ENCODE results near the gene TNFRSF19. TPM values are rescaled to one million over a fixed set of nuclear protein-coding genes. Genes with fewer than 3 reads are reported as not detected.
A peak's percentile ranks its signal among the peaks of the same experiment; 100 is the strongest.

TNFRSF19 gene
- total and polyA plus RNA-seq, 2 experiments from 2014 or later, result 19.8 to 25.3 TPM

- no peaks in the 10 kb centered on the region for H4K20me1 ChIP-seq (ENCODE audit: insufficient read depth, poor library complexity, severe bottlenecking)
- H3K27ac ChIP-seq, result no peak overlapping the region
- peaks cover 6% of the 10 kb centered on the region for H3K4me1 ChIP-seq (ENCODE audit: insufficient read depth)
- no peaks in the 10 kb centered on the region for H3K27me3 ChIP-seq
- H3K79me2 ChIP-seq, result no peaks in the 10 kb centered on the region
- no peak overlapping the region for H3K4me2 ChIP-seq
- no peak overlapping the region for H2AFZ ChIP-seq
- no peak overlapping the region for H3K4me3 ChIP-seq
- no peaks in the 10 kb centered on the region for H3K9me2 ChIP-seq (replicated peaks; ENCODE audit: insufficient read depth)
- DNase-seq (ENCODE audit: low spot score), result no peak
- H3K36me3 ChIP-seq (replicated peaks; ENCODE audit: insufficient read depth, low read depth), result no peaks in the 10 kb centered on the region
- WGBS (ENCODE audit: low lambda C conversion rate, missing lambda C conversion rate), result 97% methylated on average over 6 of the region's 6 CpGs
- no peaks in the 10 kb centered on the region for H3K9me3 ChIP-seq (ENCODE audit: low read depth)
- TF ChIP-seq, protein P1, sequence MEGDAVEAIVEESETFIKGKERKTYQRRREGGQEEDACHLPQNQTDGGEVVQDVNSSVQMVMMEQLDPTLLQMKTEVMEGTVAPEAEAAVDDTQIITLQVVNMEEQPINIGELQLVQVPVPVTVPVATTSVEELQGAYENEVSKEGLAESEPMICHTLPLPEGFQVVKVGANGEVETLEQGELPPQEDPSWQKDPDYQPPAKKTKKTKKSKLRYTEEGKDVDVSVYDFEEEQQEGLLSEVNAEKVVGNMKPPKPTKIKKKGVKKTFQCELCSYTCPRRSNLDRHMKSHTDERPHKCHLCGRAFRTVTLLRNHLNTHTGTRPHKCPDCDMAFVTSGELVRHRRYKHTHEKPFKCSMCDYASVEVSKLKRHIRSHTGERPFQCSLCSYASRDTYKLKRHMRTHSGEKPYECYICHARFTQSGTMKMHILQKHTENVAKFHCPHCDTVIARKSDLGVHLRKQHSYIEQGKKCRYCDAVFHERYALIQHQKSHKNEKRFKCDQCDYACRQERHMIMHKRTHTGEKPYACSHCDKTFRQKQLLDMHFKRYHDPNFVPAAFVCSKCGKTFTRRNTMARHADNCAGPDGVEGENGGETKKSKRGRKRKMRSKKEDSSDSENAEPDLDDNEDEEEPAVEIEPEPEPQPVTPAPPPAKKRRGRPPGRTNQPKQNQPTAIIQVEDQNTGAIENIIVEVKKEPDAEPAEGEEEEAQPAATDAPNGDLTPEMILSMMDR (IDR thresholded peaks at IDR 0.05; ENCODE audit: poor library complexity), result peak; percentile 5
- no peak for TF ChIP-seq EZH2 (IDR thresholded peaks at IDR 0.05; ENCODE audit: borderline replicate concordance)
These were observed 97.5 kb downstream of the TNFRSF19 start for GRCh38 chr13:23667750-23668149.

- Histone ChIP-seq H3K4me3 (no peak overlapping the region), H3K79me2 (no peaks in the 10 kb centered on the region), H3K27me3 (no peaks in the 10 kb centered on the region), H3K9me3 (ENCODE audit: low read depth) (no peaks in the 10 kb centered on the region), H3K36me3 (replicated peaks; ENCODE audit: insufficient read depth, low read depth) (no peaks in the 10 kb centered on the region), H3K27ac (no peak overlapping the region), H4K20me1 (ENCODE audit: insufficient read depth, poor library complexity, severe bottlenecking) (no peaks in the 10 kb centered on the region), H2AFZ (no peak overlapping the region), H3K4me2 (no peak overlapping the region), H3K9me2 (replicated peaks; ENCODE audit: insufficient read depth) (no peaks in the 10 kb centered on the region), H3K4me1 (ENCODE audit: insufficient read depth) (peaks cover 6% of the 10 kb centered on the region)
- TF ChIP-seq EZH2phosphoT487 (IDR thresholded peaks at IDR 0.05; ENCODE audit: low read depth, severe bottlenecking, unreplicated experiment) (no peak), EZH2 (IDR thresholded peaks at IDR 0.05; ENCODE audit: borderline replicate concordance) (no peak)
- TF ChIP-seq, protein P1 (IDR thresholded peaks at IDR 0.05; ENCODE audit: poor library complexity), result no peak
- WGBS (ENCODE audit: low lambda C conversion rate, missing lambda C conversion rate), result 95% methylated on average over 9 of the region's 9 CpGs
- DNase-seq (ENCODE audit: low spot score), result no peak
These were observed 98.3 kb downstream of the TNFRSF19 start for GRCh38 chr13:23668562-23668961.

- no peak overlapping the region for H3K4me3 ChIP-seq
- H3K27ac ChIP-seq, result no peak overlapping the region
- 87% methylated on average over 7 of the region's 7 CpGs for WGBS (ENCODE audit: low lambda C conversion rate, missing lambda C conversion rate)
- no peaks in the 10 kb centered on the region for H3K27me3 ChIP-seq
- H3K9me2 ChIP-seq (replicated peaks; ENCODE audit: insufficient read depth), result no peaks in the 10 kb centered on the region
- TF ChIP-seq, protein P1 (IDR thresholded peaks at IDR 0.05; ENCODE audit: poor library complexity), result no peak
- no peak for TF ChIP-seq EZH2 (IDR thresholded peaks at IDR 0.05; ENCODE audit: borderline replicate concordance)
- TF ChIP-seq EZH2phosphoT487 (IDR thresholded peaks at IDR 0.05; ENCODE audit: low read depth, severe bottlenecking, unreplicated experiment), result no peak
- no peak overlapping the region for H2AFZ ChIP-seq
- H3K36me3 ChIP-seq (replicated peaks; ENCODE audit: insufficient read depth, low read depth), result no peaks in the 10 kb centered on the region
- H3K79me2 ChIP-seq, result no peaks in the 10 kb centered on the region
- H3K4me1 ChIP-seq (ENCODE audit: insufficient read depth), result peaks cover 11% of the 10 kb centered on the region
- no peaks in the 10 kb centered on the region for H4K20me1 ChIP-seq (ENCODE audit: insufficient read depth, poor library complexity, severe bottlenecking)
- no peak for DNase-seq (ENCODE audit: low spot score)
- H3K4me2 ChIP-seq, result no peak overlapping the region
- H3K9me3 ChIP-seq (ENCODE audit: low read depth), result no peaks in the 10 kb centered on the region
These were observed 100.6 kb downstream of the TNFRSF19 start for GRCh38 chr13:23670793-23671192.

DNA sequence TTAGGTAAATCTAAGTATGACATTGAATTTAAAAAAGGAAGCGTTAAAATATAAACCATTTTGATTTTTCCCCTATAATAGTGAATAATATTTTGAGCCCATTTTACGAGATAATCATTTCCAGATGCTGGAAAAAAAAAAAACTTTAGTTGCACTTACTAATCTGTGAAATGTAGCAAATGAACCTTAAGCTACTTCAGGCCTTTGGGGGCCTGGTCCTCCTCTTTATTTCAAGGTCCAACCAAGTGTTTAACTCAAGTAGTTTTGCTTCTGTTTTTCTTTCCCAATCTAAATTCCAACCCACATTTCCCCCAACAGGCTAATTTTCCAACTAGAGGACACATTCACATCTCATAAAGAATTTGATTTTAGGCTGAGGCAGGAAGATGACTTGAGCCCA, 101.2 kb downstream of the TNFRSF19 start:
- H3K9me2 ChIP-seq (replicated peaks; ENCODE audit: insufficient read depth), result no peaks in the 10 kb centered on the region
- WGBS (ENCODE audit: low lambda C conversion rate, missing lambda C conversion rate), result 79% methylated on average over 2 of the region's 2 CpGs
- no peaks in the 10 kb centered on the region for H4K20me1 ChIP-seq (ENCODE audit: insufficient read depth, poor library complexity, severe bottlenecking)
- no peak for DNase-seq (ENCODE audit: low spot score)
- no peaks in the 10 kb centered on the region for H3K9me3 ChIP-seq (ENCODE audit: low read depth)
- no peaks in the 10 kb centered on the region for H3K36me3 ChIP-seq (replicated peaks; ENCODE audit: insufficient read depth, low read depth)
- peaks cover 16% of the 10 kb centered on the region for H3K4me1 ChIP-seq (ENCODE audit: insufficient read depth)
- H3K79me2 ChIP-seq, result no peaks in the 10 kb centered on the region
- H3K4me2 ChIP-seq, result no peak overlapping the region
- TF ChIP-seq, protein P1 (IDR thresholded peaks at IDR 0.05; ENCODE audit: poor library complexity), result no peak
- TF ChIP-seq EZH2 (IDR thresholded peaks at IDR 0.05; ENCODE audit: borderline replicate concordance) (no peak), EZH2phosphoT487 (IDR thresholded peaks at IDR 0.05; ENCODE audit: low read depth, severe bottlenecking, unreplicated experiment) (no peak)
- H2AFZ ChIP-seq, result no peak overlapping the region
- no peak overlapping the region for H3K4me3 ChIP-seq
- H3K27me3 ChIP-seq, result no peaks in the 10 kb centered on the region
- H3K27ac ChIP-seq, result peak overlapping the region; percentile 42
